ENCODE results near the gene C13orf42. TPM values are rescaled to one million over a fixed set of nuclear protein-coding genes. Genes with fewer than 3 reads are reported as not detected.

The C13orf42 gene
- total RNA-seq, 1 donor from 2014 or later = not detected

DNA sequence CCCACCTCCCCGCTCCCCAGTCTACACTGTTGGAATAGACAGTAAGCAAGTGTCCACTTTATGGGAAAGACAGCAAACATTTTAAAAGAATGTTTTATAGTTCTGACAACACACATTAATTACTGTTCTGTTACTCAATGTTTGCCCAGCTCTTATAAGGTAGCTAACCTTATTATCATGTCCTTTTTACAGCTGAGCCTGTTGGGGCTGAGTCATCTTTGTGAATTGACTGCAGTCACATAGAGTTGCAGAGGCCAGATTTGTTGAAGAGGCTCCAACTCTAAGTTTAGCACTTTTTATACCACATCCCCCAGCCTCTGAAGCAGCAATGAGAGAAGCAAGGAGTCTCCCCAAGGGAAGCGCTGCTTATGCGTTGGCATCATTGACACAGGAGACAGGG is 76.2 kb downstream of the C13orf42 start:
- no peak for DNase-seq (ENCODE audit: low read depth in 2 of 2)

DNA sequence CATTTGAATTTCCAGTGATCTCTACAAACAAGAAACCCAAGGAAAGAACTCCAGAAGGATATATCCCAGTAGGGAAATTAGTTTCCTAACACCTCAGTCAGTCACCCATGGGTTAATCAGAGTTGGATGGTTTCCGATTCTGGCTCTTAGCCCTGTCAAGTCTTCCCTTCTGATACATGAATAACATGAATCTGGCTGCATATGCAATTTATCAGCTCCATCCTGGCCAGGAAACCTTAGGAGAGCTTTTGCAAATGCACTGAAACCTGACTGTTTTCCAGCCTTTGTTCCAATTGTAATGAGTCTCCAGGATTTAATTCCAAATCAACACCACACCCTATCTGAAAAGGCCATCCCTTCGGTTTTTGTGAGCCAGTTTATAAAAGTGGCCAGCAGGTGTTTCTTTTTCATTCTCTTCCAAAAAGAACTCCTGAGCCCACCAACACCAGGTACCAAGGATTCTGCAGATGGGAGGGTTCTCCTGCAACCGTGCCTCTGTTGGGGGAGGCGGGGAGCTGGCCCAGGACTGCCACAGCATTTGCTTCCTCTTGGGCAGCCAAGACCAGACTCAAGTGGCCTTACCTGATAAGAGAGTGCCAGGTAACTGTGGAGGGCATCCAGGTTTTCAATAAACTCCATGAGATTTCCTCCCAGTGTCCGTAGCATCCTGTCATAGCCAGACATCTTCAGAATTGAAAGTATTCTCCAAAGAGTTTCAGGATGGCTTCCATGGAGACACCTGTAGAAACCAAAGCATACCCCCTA is 77.5 kb downstream of the C13orf42 start:
- no peak for DNase-seq (ENCODE audit: low read depth in 2 of 2)

DNA sequence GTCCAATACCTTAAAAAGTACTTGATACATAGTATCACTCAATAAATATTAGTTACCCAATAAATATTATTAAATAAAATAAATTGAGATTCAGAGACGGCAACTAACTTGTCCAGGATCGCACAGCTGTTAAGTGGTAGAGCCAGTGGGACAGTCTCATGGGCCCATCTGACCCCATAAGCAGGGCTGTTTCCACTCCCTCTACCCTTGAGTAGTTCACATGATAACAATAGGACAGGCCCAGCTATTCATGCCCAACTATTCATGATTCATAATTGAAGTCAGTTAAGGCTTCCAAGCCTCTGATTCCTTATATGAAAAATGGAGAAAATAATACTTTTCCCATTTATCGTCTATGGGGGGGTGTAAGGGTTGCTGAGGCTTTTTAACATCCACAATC is 78.2 kb downstream of the C13orf42 start:
- DNase-seq (ENCODE audit: low read depth in 2 of 2) = no peak

Other genes with a start within 250 kb of the C13orf42 start
- gene RNASEH2B, start 201.5 kb downstream of the C13orf42 start, total RNA-seq = 15.7 and 19.2 TPM in 2 replicates
- gene FAM124A, start 111.1 kb upstream of the C13orf42 start, total RNA-seq = 3.3 and 3.4 TPM in 2 replicates
- gene SERPINE3, start 228.4 kb upstream of the C13orf42 start, total RNA-seq = not detected in 2 replicates